ENCODE results near the gene AHR.
"Not testable (repeated sequence)": the region's sequence is repeated elsewhere in the genome, so short reads cannot be mapped to it uniquely, and the experiment has no call there.

AHR gene

DNA sequence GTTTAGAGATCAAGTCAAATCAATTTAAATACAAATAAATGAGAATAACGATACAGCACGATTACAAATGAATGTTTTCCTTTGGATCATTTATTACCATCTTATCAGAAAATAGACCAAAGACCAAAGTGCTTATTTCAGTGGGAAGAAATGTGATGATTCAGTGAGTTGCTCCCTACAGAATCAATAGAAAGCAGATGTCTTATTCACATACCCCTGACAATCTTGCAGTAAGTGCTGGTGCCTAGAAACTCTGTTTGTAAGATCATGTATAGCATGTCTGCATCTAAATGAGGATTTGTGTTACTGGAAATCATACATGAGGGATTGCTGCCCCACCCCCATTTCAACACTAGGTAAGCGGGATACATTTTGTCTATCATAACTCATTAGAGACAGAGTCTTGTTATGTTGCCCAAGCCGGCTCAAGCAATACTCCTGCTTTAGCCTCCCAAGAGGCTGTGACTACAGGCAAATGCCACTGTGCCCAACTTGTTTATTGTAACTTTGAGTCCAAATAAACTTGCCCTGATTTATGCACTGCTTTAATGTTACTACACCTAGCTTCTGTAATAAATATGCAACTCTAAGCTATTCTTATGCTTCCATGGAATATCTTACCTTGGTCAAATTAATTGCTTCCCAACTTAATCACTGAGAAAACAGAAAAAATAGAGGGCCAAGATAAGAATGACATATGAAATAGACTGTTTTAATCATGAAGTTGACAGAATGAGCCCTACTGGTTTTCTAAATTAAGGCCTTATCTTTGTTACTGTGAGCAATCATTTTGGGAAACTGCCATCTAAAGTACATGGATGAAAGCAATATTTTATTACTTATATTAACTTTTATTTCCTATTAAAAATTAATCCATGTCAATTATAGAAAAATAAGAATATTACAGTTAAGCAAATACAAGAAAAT, 82.5 kb downstream of the AHR start:
- DNase-seq, result no peak

DNA sequence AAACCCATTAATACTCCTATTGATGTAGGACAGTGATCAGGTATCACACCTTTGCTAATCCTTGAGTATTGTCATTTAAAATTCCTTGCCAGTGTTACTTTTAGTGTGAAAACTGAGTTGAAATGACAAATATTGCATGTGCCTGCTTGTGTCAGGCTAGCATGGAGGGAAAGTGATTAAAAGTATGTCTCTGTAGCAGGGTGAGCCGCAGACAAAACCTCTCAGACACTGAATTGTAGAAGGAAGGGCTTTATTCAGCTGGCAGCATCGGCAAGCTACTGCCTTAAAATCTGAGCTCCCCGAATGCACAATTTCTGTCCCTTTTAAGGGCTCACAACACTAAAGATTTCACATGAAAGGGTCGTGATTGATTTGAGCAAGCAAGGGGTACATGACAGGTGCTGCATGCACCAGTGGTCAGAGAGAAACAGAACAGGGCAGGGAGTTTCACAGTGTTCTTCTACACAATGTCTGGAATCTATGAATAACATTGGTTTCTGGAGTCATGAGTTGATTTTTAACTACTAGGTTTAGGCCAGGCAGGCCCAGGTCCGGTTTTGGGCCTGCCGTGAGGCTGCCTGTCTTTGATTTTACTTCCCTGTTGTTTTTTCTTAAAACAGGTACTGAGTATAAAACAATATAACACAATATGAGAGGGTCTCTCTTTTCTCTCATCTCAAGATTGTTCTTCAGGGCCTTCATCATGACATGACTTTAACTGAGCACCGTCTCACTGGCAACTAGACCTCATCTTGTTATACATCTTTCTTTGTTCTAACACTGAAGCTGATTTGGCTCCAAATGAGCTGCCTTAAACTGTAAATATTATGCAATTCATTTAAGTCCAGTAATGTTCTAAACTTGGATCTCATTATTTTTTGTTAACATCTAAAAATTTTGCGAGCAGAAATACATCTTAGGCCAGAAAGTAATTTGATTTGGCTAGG, 84.2 kb downstream of the AHR start:
- not testable (repeated sequence) for DNase-seq

DNA sequence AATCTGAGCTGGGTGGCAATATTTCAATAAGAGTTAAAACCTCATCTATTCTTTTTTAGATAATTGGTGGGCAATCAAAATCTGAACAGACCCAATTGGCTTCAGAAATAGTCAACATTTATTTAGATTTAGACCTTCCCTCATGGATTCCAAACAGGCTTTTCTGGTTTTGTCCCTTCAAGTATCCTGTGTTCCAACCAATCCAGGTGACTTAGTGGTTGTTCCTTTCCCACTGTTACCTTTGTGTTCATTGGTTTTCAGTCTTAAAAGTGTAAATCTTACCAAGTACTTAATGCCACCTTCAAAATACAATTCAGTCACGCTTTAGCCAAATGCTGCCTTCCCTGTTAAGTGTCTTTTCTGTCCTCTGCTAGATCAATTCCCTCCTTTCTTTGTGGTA, 85.9 kb downstream of the AHR start:
- no peak for DNase-seq

DNA sequence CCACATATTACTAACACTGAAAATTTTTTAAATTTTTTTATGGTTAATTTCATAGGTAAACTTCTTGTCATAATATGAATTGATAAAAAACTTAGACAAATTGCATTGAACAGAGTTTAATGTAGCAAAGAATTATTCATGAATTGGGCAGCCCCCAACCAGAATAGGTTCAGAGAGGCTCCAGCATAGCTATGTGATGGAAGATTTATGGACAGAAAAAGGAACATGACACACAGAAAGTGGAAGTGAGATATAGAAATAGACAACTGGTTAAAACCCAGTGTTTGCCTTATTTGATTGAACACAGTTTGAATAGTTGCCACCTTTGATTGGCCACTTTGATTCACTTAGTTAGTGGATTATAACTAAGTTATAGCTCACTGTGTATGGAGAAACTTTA, 87.2 kb downstream of the AHR start:
- no peak for DNase-seq

DNA sequence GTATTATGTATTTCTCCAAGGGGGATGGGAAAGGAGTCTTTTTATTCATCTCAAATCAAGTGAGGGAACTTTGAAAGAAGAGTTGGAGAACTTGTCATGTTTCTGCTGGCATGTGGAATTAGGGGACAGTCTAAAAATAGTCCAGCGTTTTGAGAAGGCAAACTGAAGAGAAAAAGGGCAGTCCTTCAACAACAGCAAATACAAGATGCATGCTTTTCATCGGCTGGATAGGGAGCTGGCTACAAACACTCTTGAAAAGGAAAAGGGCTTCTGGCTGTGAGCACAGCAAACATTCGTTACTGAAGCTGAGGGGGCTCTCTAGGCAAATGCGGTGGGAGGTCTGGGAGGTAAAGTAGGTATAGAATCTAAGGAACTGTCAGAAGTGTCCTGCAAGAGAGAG, 91.9 kb downstream of the AHR start:
- no peak for DNase-seq

DNA sequence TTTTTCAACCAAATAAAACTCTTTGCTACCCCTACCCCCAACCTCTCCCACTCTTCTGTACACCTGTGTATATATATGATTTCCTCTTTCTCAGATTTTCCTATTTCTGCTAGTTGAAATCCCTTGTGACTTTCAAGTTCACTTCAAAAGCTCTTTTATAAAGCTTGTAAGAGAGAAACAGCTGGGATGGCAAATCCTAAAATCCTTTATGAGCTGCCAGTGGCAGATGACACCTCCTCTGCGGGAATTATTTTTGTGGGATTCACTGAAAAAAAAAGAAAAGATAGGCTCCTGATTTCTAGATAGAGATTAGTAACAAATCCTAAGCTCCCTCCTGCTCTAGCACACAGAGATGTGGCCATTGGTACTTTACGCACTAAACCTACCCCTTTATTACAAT, 92.9 kb downstream of the AHR start:
- DNase-seq, result no peak

DNA sequence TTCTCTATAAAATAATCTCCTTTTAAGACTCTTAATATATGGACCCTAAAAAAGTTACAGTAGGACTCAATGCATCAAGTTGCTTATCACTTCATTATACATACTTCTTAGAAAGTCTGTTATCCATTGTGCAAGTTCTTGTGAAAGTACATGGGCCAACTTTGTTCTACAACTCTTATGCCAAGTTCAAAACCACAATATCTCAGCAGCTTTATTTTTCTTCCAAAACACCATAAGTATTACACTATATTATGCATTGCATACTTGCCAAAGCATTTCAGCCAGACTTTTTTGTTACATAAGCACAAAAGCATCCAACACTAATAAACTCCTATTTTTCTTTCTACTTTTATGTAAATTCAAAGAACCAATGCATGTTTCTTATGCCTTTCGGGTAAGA, 94.4 kb downstream of the AHR start:
- DNase-seq, result no peak

DNA sequence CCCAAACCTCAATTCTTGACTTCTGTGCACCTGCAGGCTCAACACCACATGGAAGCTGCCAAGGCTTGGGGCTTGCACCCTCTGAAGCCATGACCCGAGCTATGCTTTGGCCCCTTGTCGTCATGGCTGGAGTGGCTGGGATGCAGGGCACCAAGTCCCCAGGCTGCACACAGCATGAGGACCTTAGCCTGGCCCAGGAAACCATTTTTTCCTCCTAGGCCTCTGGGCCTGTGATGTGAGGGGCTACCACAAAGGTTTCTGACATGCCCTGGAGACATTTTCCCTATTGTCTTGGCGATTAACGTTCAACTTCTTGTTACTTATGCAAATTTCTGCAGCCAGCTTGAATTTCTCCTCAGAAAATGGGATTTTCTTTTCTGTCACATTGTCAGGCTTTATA, 96.1 kb downstream of the AHR start:
- DNase-seq, result not testable (repeated sequence)

All from midbrain (tissue), 1 donor.